ENCODE results near the gene AZI2. TPM values are rescaled to one million over a fixed set of nuclear protein-coding genes. Genes with fewer than 3 reads are reported as not detected.

The AZI2 gene
- total and polyA plus RNA-seq, 10 donors = 17.9 to 60.3 (median 48.9) TPM

DNA sequence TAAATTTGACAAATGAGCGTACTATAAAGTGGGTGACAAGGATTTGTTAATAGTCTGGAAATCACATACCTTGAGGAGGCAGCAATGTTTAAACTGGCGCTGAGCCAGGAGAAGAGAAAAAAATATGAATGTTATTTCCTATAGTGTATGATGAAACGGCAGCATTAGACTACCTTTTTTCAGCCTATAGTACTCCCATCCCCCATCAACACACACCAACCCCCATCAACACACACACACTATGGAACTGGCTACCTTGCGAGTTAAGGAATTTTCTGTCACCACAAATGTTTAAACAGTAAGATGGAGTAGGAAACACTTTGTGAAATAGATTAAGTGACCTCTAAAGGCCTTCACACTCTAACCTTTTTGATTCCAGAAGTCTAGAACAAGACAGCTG, 46.9 kb downstream of the AZI2 start:
- 79 to 92% (median 88%) methylated on average over 4 of the region's 4 CpGs for WGBS, 5 donors

DNA sequence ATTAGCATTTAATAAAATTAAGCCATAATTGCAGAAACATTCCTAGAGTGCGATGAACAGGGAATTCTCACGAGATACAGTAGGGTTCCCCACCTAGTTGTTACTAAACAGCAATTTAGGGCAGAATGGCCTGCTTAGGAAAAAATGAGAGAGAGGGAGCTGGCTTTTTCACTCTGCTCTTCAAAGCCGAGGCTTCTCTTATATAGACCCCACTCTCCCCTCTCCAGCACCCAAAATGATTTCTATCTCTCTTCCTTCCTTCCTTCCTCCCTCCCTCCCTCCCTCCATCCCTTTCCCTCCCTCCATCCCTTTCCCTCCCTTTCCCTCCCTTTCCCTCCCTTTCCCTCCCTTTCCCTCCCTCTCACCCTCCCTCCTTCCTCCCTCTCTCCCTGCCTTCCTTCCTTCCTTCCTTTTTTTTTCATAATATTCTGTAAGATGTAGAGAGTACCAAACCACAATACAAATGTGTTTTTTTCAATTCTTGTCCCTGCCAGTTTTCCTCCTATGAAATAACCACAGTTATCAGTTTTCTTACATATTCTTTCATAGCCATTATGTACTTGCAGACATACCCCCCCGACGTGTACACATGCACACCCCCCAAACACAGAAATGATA, 48.2 kb downstream of the AZI2 start:
- no peaks in the 10 kb centered on the region for H3K27me3 ChIP-seq (replicated peaks in 1 of 7)
- intact Hi-C loops (cut with DNase I; ENCODE audit: low total_unique reads) = no loop called here
- H3K27ac ChIP-seq = peak overlapping the region in 1 of 8 donors; percentile 4
- WGBS, 5 donors = 81 to 84% (median 83%) methylated on average over 5 of the region's 5 CpGs
- H3K4me3 ChIP-seq = no peak overlapping the region
- no peaks in the 10 kb centered on the region for H3K9me3 ChIP-seq
- H3K4me1 ChIP-seq = peaks cover 0 to 16% (median 9%) of the 10 kb centered on the region in 6 donors
- H3K36me3 ChIP-seq = peaks cover 0 to 14% (median 0%) of the 10 kb centered on the region in 6 donors
- TF ChIP-seq POLR2AphosphoS5 (IDR thresholded peaks at IDR 0.05) (no peak), POLR2A (IDR thresholded peaks at IDR 0.05) (no peak)
- TF ChIP-seq, protein P1, sequence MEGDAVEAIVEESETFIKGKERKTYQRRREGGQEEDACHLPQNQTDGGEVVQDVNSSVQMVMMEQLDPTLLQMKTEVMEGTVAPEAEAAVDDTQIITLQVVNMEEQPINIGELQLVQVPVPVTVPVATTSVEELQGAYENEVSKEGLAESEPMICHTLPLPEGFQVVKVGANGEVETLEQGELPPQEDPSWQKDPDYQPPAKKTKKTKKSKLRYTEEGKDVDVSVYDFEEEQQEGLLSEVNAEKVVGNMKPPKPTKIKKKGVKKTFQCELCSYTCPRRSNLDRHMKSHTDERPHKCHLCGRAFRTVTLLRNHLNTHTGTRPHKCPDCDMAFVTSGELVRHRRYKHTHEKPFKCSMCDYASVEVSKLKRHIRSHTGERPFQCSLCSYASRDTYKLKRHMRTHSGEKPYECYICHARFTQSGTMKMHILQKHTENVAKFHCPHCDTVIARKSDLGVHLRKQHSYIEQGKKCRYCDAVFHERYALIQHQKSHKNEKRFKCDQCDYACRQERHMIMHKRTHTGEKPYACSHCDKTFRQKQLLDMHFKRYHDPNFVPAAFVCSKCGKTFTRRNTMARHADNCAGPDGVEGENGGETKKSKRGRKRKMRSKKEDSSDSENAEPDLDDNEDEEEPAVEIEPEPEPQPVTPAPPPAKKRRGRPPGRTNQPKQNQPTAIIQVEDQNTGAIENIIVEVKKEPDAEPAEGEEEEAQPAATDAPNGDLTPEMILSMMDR (IDR thresholded peaks at IDR 0.05 in 8 of 11, conservative IDR thresholded peaks at IDR 0.05 in 3 of 11) = no peak
- DNase-seq = no peak

More for the DNA sequence above, 46.9 kb downstream of the AZI2 start:
- Histone ChIP-seq H3K27ac (no peak overlapping the region), H3K36me3 (peaks cover 0 to 14% (median 0%) of the 10 kb centered on the region in 6 donors), H3K27me3 (replicated peaks in 1 of 7) (no peaks in the 10 kb centered on the region), H3K4me3 (no peak overlapping the region), H3K4me1 (peaks cover 0 to 3% (median 0%) of the 10 kb centered on the region in 6 donors), H3K9me3 (no peaks in the 10 kb centered on the region)
- TF ChIP-seq, protein P1 (IDR thresholded peaks at IDR 0.05 in 8 of 11, conservative IDR thresholded peaks at IDR 0.05 in 3 of 11) = no peak
- TF ChIP-seq POLR2A (IDR thresholded peaks at IDR 0.05) = no peak
- no peak for TF ChIP-seq POLR2AphosphoS5 (IDR thresholded peaks at IDR 0.05)
- intact Hi-C loops (cut with DNase I; ENCODE audit: low total_unique reads) = no loop called here
- DNase-seq = no peak

DNA sequence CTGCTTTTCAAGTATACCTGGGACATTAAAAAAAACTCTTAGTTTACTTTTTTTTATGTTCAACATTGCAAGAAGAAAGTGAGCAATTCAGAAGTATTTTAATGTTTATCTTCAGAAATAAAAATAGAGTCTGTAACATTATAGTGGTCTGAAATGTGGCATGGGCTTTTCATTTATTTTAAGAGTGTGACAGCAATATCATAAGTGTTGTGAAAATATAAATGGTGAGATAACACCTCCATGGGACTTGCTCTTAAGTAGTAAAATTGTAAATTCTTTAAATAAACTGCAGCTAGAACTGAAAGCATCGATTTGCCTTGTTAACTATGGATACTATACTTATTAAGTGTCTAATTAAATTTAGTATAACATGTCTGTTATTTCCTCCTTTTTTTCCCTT, 48.9 kb downstream of the AZI2 start:
- no peak for DNase-seq
- TF ChIP-seq POLR2AphosphoS5 (IDR thresholded peaks at IDR 0.05) (no peak), POLR2A (IDR thresholded peaks at IDR 0.05) (no peak)
- TF ChIP-seq, protein P1 (IDR thresholded peaks at IDR 0.05 in 8 of 11, conservative IDR thresholded peaks at IDR 0.05 in 3 of 11) = no peak
- intact Hi-C loops (cut with DNase I; ENCODE audit: low total_unique reads) = no loop called here
- 86 to 94% (median 91%) methylated on average over 1 of the region's 1 CpG for WGBS, 5 donors
- Histone ChIP-seq H3K27ac (peak overlapping the region in 1 of 8 donors; percentile 4), H3K4me1 (peaks cover 0 to 23% (median 13%) of the 10 kb centered on the region in 6 donors), H3K4me3 (no peak overlapping the region), H3K36me3 (peaks cover 0 to 14% (median 0%) of the 10 kb centered on the region in 6 donors), H3K27me3 (replicated peaks in 1 of 7) (no peaks in the 10 kb centered on the region), H3K9me3 (no peaks in the 10 kb centered on the region)

DNA sequence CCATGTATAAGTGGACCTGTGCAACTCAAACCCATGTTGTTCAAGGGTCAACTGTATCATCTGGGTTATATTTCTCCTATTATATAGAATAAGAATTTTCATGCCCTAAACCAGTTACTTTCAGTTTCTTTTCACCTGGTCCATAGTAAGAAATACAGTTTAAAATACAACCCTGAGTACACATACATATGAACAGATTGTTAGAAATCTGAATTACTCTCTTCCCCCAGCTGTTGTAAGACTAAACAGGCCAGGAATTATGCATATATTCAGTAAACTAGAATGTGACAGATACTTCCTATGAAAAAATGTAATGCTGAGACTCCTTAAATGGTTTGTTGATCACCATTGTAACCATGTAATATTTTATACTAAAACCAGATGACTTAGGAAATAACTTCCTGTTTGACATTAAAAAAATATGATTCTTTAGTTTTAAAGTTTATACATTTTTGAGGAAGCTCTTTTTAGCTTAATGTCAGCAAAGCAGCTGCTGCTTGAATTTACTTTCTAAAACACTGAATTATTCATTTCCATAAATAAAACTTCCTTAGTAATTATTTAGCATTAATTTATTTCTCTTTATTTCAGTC, 52.6 kb downstream of the AZI2 start:
- no peak for DNase-seq
- Histone ChIP-seq H3K36me3 (peaks cover 0 to 3% (median 1%) of the 10 kb centered on the region in 6 donors), H3K9me3 (peaks cover 0 to 3% (median 0%) of the 10 kb centered on the region in 8 donors), H3K27me3 (replicated peaks in 1 of 7) (no peaks in the 10 kb centered on the region), H3K4me1 (peaks cover 0 to 29% (median 14%) of the 10 kb centered on the region in 6 donors), H3K4me3 (peak overlapping the region in 4 of 8 donors; percentile 20 to 51 (median 22)), H3K27ac (peak overlapping the region in 6 of 8 donors; percentile 22 to 70 (median 60))
- intact Hi-C loops (cut with DNase I; ENCODE audit: low total_unique reads) = no loop called here
- TF ChIP-seq, protein P1 (IDR thresholded peaks at IDR 0.05 in 8 of 11, conservative IDR thresholded peaks at IDR 0.05 in 3 of 11) = no peak
- no peak for TF ChIP-seq POLR2A (IDR thresholded peaks at IDR 0.05)
- no peak for TF ChIP-seq POLR2AphosphoS5 (IDR thresholded peaks at IDR 0.05)

Data from spleen (tissue), 11 donors.